HG02798 (cell line): ENCODE data around the gene KMT2A.
"Not testable (repeated sequence)": the region's sequence is repeated elsewhere in the genome, so short reads cannot be mapped to it uniquely, and the experiment has no call there.

Source experiments
- ATAC-seq: cut with Tn5 transposase; IDR thresholded peaks from one replicate; pipeline ENCODE4 v1.9.1; 2021; ENCODE audit warnings: mild to moderate bottlenecking; ENCODE audit not compliant: unreplicated experiment, poor library complexity

The KMT2A gene

GRCh38 chr11:118435893-118436624, at the start of gene KMT2A:
KMT2A (plus strand) TSS chr11:118436492; CDS start chr11:118436513, 21 bp downstream.
- ATAC-seq, result peak; percentile 75

- no peak for ATAC-seq
Measured at GRCh38 chr11:118396097-118396501, 40.2 kb upstream of the KMT2A start.

- no peak for ATAC-seq
Measured at GRCh38 chr11:118397448-118397847, 38.8 kb upstream of the KMT2A start.

- ATAC-seq, result peak; percentile 36
Measured at GRCh38 chr11:118398791-118399559, 37.3 kb upstream of the KMT2A start.

- peak; percentile 66 for ATAC-seq
Measured at GRCh38 chr11:118401151-118401879, 35.0 kb upstream of the KMT2A start, which contains the start of gene ATP5MG. ATP5MG (plus strand) TSS chr11:118401606; CDS start chr11:118401666, 60 bp downstream.

GRCh38 chr11:118401880-118402590, 34.3 kb upstream of the KMT2A start:
- no peak for ATAC-seq

GRCh38 chr11:118402594-118402993, 33.7 kb upstream of the KMT2A start:
- ATAC-seq, result not testable (repeated sequence)

- ATAC-seq, result no peak
Measured at GRCh38 chr11:118406599-118407166, 29.6 kb upstream of the KMT2A start.

GRCh38 chr11:118410055-118410745, 26.1 kb upstream of the KMT2A start:
- peak; percentile 60 for ATAC-seq

GRCh38 chr11:118411530-118411929, 24.8 kb upstream of the KMT2A start:
- no peak for ATAC-seq

- ATAC-seq, result no peak
Measured at GRCh38 chr11:118412921-118413320, 23.4 kb upstream of the KMT2A start.

GRCh38 chr11:118415062-118415738, 21.1 kb upstream of the KMT2A start:
- no peak for ATAC-seq

- no peak for ATAC-seq
Measured at GRCh38 chr11:118415739-118416068, 20.6 kb upstream of the KMT2A start.

- ATAC-seq, result not testable (repeated sequence)
Measured at GRCh38 chr11:118416900-118417299, 19.4 kb upstream of the KMT2A start.

GRCh38 chr11:118417801-118418200, 18.5 kb upstream of the KMT2A start:
- no peak for ATAC-seq

- no peak for ATAC-seq
Measured at GRCh38 chr11:118418766-118419165, 17.5 kb upstream of the KMT2A start.

GRCh38 chr11:118427707-118428106, 8.6 kb upstream of the KMT2A start:
- ATAC-seq, result no peak

GRCh38 chr11:118430956-118431355, 5.3 kb upstream of the KMT2A start:
- no peak for ATAC-seq

GRCh38 chr11:118434123-118434552, 2.2 kb upstream of the KMT2A start:
- ATAC-seq, result no peak
